HG03175 (cell line): ENCODE measurements around the gene CDC42BPA.
"Not testable (repeated sequence)": the region's sequence is repeated elsewhere in the genome, so short reads cannot be mapped to it uniquely, and the experiment has no call there.

Experiments used
- ATAC-seq: cut with Tn5 transposase; IDR thresholded peaks from one replicate; pipeline ENCODE4 v1.9.1; 2021; ENCODE audit warnings: mild to moderate bottlenecking, moderate library complexity; ENCODE audit not compliant: unreplicated experiment

The CDC42BPA gene

DNA sequence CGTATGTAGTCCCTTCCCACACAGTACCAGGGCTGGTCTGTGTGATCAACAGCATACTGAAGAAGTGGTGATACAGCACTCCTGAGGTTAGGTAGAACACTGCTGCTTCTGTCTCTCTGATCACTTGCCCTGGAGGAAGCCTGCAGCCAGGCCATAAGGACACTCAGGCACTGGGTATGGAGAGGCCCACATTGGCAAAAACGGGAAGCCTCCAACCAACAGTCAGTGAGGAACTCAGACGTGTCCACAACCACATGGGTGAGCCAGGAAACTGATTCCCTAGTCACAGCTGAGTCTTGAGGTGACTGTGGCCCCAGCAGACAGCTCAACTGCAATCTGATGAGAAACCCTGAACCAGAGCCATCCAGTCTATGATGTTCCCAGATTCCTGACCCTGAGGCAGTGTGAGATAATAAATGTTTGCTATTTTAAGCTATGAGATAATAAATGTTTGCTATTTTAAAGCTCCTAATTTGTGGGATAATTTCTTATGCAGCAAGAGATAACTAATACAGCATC is 315.7 kb downstream of the CDC42BPA start:
- no peak for ATAC-seq

DNA sequence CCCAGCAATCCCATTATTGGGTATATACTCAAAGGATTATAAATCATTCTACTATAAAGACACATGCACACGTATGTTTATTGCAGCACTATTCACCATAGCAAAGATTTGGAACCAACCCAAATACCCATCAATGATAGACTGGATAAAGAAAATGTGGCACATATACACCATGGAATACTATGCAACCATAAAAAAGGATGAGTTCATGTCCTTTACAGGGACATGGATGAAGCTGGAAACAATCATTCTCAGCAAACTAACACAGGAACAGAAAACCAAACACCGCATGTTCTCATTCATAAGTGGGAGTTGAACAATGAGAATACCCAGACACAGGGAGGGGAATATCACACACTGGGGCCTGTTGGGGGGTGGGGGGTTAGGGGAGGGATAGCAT is 318.7 kb downstream of the CDC42BPA start:
- ATAC-seq = not testable (repeated sequence)

DNA sequence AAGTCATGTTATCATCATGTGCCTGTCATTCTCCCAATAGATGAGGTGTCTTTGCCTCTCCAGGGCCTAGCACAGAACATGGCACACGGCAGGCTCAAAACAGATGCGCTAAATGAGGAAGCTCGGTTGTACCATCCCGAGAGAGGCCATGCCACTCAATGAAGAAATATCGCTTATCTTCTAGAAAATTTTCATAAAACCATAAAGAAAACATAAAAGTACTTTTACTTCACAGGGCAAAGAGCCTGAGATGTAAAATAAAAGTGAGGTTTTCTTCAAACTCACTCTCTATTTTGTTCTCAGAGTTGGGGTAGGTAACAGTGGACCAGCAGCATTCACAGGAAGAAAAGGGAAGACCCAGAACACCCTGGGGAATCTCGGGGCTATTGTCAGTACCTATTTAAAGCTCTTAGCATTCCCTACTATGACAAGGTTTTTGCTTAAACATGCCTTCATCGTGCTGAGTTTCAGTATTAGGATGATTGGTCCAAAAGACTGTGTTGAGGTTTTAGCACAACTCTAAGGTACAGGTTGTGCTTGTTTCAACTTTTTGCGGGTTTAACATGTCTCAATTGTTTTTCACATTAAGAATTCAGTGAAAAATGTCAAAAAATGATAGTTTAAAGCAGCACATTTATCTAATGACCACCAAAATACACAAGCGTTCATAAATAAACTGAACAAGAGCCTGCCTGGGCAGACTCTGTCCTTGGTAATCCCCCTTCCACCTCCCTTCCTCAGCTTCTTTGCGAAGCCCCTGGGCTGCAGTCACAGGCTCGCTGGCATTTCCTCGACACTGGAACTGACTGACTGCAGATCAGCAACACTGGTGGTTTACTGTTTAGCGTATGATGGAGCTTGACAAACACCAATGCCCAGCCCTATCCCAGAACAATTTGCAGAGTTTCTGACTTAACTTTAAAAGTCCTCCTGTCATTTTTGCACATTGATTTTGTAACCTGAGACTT is 322.6 kb downstream of the CDC42BPA start:
- peak; percentile 85 for ATAC-seq

DNA sequence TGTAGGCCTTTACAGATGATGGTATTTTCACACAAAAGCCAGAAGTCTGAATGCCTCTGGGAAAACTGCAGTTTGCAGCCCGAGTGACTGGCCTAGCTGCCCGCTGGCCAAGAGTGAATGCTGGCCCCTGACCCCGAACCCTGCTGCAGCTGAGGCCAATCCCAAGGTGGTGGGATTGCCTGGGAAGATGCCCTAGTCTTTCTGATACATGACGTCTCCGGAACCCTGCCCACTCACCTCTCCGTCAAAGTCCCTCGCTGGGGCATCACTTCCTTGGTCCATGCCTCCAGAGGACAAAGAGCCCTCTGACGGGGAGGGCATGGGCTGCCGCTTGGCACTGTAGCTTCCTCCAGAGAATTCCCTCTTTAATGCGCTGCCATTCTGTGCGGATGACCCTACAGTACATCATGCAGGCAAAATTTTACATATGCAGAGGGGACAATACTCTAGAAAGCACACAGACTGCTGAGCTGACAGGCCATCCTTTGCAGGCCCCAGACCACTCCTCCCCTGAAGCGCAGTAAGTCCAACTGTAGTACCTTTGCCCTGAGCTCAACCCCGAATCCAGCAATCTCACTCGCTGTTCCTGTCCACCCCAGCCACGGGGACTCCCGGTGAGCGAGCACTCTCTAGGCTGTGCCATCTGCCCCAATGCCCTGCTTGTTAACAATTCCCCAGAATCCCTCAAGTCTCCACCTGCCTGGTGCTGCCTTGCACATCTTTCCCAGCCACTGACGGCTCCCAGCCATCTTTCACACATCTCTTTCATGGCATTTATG is 323.5 kb downstream of the CDC42BPA start:
- ATAC-seq = no peak

DNA sequence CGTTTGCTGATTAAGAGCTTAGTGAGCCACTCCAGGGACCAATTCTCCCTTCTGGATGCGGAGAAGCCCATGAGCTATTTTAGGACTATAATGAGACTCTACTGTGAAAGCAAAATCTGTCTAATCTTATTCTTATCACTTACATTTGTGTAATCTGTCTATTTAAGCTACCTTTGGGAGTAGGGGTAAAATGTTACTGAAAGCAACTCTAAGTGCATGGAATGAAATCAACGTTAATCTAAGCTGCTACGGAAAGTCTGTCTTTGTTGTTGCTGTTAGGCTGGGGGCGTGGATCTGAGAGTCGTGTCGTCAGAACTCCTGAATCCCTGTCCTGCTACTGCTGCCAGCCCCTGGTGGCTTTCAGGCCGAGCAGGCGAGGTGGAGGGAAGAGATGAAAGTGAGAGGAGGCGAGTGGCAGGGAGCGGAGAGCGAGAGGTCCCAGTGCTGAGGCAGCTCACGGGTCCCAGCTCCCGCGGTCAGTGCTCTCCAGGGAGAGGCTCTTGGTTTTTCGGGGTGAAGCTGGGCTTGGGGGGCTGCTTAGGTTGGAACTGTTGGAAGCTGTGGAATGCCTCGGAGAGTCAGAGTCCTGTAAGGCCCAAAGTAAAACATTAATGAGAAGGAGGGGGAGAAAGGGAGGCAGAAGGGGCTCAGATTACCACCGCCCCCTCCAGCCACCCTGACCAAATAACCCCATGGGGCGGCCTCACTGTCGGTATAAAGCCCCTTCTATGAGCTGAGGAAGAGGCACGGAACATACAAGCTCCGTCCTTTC is 324.3 kb downstream of the CDC42BPA start:
- ATAC-seq = no peak

DNA sequence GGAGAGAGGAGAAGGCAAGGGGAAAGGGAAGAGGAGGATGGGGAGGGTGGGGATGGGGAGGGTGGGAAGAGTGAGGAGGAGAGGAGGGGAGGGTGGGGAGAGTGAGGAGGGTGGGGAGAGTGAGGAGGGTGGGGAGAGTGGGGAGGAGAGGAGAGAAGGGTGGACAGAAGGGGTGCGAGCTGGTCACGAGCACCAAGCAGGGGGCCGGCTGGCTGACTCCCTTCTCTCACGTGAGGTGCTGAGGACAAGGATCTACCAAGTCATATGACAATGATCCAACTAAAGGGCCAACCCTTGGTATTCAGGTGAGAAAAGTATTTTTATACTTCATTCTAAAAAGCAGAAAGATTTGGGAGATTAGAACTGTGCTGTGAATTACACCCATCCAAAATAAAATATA is 326.4 kb downstream of the CDC42BPA start:
- ATAC-seq = no peak

DNA sequence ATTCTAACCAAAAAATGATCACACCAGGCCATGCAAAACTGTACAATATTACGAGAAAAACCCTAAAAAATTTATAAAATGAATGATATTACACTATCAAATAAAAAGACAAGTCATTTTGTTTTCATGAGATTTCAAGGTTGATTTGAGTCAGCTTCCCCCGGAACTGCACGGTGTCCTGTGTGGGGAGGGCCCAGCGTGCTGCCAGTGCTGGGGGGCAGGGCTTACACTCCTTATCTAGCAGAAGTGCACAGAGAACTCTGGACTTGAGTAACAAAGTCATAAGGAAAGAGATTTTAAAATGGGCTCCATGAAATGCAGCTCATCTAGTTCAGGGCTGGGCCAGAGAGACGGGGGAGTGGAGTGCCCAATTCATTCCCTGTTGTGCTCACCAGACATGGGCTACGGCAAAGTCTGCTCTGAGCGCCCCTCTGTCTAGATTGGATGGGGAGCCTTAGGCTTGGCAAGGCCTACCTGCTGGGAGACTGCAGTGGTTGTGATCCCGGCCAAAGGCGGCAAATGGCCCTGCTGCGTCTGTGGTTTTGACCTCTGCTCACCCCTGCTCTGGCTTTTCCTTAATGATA is 328.1 kb downstream of the CDC42BPA start:
- peak; percentile 64 for ATAC-seq

DNA sequence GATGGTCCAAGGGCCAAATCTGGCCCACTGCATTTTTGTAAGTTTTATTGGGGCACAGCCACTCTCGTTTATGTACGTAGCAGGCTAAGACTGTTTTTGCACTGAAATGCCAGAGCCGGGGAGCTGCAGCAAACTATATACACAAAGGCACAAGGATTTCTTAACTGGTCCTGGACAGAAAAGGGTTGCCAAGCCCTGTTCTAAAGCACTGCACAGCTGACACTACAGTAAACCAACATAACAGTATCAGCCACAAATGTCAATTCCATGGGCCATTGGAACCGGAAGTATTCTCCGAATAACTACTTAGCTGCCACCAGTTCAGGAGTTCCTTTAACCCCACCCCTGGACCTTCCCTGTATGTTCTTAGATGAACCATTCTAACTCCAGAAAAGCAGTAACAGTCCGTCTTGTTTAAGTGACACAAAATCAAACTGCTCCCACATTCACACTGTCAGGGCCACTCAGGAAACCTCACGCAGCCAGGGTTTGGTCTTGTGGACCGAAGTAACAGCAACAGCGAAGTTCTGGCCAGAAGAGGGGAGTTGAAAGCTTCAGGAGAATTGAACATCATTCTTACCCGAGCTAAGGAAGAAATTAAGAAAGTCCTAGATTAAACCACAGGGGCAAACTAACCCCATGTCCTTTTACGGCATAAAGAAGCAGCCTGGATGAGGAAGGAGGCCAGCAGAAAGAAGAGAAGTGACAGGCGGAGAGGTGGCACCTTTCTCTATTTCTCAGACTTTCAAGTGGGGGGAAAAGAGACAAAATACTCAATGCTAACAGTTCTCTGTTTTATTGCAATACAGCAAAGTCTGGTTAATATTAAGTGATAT is 329.0 kb downstream of the CDC42BPA start:
- no peak for ATAC-seq

DNA sequence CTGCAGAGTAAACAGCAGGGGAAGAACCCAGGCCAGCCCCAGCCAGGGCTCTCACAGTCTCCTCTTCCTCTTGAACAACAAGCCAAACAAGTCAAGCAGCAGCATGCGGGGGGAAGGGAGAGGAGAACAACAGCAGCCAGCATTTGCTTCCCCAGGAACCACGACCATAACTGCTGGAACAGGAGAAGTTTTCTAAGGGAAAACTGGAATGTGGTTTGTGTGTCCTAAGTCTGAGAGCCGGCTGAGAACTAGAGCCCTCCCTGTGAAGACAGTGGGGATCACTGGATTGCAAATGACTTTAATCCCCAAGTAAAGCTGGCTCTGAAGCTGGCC is 330.0 kb downstream of the CDC42BPA start:
- no peak for ATAC-seq

DNA sequence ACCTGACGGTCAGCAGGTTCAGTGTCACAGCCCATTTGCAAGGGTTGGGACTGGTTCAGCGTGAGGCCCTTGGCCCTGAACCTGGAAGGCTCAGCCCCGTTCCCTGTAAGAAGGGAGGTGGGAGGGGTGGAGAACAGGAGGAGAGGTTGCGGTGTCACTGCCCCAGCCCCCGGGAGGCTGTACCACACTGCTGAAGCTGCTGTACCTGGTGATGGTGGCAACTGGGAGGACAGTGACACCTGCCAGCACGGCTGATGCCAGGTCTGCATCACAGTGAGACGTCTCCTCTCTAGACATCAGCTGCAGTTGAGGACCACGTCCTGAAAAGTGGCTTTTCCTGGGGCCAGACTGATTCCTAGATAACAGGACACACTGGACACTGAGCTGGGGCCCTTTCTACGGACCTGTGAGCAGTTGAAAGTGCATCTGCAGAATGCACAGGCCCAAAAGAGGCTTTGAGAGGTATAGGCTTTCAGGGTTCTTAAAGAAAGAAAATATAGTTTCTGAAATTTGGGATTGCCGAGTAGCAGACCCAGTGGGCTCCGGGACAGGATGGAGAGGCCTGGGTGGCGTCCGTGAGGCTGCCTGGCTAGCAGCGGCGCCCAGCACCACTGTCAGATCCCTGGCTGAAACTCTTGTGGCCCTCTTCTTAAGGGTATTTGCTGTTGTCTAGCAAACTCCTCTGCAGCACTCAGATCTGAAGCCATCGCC is 330.5 kb downstream of the CDC42BPA start:
- no peak for ATAC-seq

DNA sequence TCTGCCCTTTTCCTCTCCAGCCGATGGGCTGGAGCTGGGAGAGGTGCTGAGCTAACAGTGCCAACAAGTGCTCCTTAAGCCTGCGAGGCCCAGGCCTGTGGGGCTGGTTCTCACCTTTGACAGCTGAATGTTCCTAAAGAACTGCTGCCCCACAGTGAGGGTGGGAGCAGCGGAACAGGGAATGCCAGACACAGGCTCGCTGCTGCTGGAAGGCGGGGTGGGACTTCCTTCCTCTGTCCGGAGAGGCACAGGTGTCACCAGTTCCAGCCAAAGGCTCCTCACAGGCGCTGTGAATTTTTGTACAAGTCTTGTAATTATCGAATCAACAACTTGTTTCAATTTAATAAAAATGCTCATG is 331.1 kb downstream of the CDC42BPA start:
- no peak for ATAC-seq

DNA sequence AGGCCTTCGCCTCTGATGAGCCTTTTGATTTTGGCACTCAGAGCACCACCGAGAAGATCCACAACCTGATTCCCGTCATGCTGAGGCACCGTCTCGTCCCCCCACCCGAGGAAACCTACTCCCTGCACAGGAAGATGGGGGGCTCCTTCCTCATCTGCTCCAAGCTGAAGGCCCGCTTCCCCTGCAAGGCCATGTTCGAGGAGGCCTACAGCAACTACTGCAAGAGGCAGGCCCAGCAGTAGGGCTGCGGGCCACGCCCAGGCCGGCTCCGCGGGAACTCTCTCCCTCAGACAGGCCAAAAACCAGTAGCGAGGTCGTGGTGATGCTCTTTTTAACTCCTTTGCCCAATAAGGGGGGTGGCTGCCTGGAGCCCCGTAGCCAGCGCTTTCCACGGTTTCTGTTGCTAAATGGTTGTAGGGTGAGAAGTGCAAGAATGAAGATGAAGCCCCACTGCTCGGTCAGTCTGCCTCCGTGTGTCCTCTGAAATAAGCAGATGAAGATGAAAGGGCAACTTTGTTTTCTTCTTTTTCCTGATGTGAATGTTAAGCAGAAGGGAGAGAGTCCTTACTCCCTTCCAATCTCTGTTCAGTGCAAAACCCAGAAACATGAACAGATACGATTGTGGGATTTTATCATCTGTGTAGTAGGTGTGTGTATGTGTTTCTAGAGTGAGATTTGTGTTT is 331.7 kb downstream of the CDC42BPA start:
- no peak for ATAC-seq

DNA sequence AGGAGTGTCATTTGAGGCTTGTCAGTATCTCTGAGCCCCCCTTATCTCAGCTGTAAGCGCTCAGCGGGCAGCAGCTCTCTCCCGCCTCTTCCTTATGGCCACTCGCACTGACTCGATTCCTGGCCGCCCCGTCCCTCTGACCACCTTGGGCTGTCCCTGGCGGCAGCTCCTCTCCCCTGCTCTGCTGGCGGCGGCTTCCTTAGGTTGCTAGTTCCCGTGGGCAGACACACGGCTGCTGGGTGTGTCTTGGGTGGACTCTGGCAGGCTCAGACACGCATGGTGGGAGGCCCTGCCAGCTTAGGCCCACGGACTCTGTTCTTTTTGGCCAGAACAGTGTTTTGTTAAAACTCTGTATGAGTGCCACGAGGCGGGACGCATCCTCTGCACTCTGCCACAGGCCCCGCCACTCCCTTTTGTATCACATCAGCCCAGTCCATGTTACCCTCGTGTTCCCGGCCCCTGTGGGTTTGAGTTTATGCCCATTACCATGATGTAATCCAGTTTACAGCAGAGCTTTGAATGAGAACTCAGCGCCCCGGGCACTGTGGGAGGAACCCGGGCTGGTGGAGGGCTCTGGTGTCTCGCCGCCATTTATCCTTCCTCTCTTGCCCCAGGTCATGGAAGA is 332.3 kb downstream of the CDC42BPA start:
- no peak for ATAC-seq

DNA sequence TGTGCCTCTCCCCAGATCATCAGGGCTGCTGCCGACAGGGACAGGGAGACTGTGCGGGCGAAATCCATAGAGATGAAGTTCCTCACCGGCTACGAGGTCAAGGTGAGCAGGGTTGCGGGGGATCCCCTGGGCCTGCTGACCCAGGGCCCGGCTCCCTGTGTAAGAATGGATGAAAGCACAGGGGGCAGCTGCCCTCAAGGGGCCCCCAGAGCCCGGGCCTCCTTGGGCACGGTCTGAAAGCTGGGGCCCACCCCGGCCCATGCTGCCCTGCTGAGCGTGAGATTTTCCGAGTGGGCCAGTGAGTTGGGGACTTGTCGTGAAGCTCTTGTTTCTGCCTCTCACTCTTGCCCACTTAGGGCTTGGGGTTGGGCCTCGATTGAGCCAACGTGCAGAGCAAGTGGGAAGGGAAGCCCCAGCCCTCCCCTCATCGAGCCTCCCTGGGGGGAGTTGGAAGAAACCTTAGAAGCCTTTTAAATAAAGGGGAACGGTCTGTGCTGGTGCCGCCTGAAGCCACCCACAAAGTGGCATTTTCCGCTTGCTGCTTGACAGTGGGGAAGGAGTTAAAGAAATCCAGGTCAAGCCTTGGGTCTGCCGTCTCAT is 333.0 kb downstream of the CDC42BPA start:
- no peak for ATAC-seq

DNA sequence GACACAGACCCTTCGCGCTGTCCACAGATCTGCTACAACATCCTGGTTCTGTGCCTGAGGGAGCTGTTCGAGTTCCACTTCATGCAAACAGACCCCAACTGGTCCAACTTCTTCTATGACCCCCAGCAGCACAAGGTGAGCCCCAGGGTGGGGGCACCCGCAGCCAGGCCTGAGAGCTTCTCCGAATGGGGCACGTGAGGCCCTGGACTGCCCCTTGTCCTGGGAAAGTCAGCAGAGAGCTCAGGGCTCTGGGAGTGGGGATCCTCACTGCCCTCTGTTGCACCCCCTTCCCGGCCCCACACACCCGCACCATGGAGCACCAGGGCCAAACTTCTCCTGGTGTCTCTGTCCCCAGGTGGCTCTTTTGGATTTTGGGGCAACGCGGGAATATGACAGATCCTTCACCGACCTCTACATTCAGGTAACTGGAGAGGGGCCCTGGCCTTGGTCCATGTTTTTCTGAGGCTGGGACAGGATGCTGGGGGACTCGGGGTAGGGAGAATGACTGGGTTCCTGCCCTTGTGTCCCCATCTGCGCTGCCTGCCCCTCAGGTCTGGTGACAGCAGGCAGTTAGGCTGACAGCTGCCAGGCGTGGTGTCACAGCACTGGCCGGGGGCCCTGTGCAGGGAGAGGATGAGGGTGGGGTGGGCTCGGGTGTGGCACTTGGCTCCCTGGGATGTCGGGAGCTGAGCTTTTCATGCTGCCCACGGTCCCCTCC is 333.6 kb downstream of the CDC42BPA start:
- no peak for ATAC-seq

DNA sequence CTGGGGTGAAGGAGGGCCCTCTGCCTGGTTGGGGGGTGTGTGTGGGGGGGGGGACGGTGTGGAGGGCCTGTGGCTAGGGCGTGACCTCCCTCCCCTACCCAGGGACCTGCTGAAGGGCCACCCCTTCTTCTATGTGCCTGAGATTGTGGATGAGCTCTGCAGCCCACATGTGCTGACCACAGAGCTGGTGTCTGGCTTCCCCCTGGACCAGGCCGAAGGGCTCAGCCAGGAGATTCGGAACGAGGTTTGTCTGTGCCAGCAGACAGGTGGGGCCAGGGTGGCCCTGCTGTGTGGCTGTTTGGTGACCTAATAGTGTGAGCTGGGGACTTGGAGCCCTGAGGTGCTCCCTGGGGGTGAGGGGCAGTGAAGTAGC is 334.3 kb downstream of the CDC42BPA start:
- ATAC-seq = no peak

DNA sequence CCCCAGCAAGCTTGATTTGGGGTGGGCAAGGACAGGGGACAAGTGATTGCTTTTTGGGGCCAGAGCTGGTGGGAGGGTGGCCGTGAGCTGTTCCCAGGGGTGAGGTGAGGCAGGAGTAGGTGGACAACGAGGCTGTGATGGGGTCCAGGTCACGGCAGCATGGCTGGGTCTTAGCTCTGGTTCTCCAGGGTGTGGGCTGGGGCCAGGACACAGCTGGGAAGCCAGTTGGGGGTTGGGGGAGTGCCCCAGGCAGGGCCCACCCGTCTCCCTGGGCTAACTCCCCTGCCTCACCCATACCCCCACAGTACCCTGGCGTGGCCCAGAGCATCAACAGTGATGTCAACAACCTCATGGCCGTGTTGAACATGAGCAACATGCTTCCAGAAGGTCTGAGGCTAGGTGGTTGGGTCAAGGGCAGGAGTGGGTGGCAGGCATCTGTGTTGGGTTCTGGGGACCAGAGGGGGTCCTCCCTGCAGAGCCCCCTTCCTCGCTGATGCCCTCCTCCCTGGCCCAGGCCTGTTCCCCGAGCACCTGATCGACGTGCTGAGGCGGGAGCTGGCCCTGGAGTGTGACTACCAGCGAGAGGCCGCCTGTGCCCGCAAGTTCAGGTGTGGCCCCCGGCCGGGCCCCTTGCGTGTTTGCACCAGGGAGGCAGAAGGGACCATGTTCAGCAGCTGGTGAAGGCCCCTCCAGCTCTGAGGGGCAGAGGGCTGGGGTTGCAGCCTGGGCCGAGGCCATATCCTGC is 334.9 kb downstream of the CDC42BPA start:
- ATAC-seq = no peak
